ENCODE results near the gene C14orf132.

GRCh38 chr14:96125536-96125935, 86.4 kb downstream of the C14orf132 start:
- TF ChIP-seq POLR2A (IDR thresholded peaks at IDR 0.05; ENCODE audit: low read depth, low read length) = no peak
- no peak for TF ChIP-seq POLR2AphosphoS5 (IDR thresholded peaks at IDR 0.05; ENCODE audit: low read depth, low read length)
- TF ChIP-seq TAF1 (IDR thresholded peaks at IDR 0.05; ENCODE audit: borderline replicate concordance, low read depth, low read length) = no peak

Data from GM12892 (cell line).